WI38 (cell line): Measurements from ENCODE around the gene RALGPS2.

ENCODE experiments used
- H3K4me3 ChIP-seq: 2 replicates; pipeline ENCODE4 v1.5.1; 2011; ENCODE audit warnings: low read depth, mild to moderate bottlenecking, control low read depth, low read length
- TF ChIP-seq, protein P1 (sequence below): IDR thresholded peaks from 2 replicates; pipeline ENCODE4 v1.5.1; 2012; ENCODE audit warnings: low read depth, mild to moderate bottlenecking, control low read depth, low read length

Gene RALGPS2

DNA sequence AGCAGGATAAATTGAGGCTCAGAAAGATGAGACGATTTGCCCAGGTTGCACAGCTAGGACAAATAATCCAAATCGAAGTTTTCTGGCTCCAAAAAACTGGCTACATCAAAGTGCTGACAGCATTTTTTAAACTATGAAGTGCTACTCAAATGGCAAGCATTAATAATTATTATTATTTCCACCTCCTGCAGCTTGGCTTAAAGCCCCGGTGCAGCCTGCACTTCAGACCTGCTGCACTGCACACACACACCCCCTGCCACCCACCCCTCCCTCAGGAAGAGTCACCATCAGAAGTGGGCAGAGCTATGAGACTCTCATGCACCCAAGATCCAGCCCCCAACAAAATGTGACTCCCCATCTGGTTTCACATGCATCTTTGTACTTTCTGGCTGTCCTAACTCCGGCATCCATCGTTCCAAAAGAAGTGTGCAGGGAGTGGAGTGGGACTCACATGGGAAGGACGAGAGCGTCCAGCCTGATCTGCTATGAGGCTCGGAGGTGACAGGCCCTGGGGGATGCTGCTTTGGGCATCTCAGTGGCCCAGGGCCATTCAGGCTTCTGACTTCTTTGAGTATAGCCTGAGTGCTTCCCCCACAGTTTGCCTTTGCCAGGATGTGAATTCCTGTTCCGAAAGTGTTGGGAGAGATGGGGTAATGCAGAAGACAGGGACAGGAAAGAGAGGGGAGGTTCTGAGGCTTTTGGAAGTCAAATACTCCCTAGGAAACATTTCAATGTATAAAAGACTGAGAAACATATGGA lies 235.6 kb downstream of the RALGPS2 start:
- TF ChIP-seq, protein P1, sequence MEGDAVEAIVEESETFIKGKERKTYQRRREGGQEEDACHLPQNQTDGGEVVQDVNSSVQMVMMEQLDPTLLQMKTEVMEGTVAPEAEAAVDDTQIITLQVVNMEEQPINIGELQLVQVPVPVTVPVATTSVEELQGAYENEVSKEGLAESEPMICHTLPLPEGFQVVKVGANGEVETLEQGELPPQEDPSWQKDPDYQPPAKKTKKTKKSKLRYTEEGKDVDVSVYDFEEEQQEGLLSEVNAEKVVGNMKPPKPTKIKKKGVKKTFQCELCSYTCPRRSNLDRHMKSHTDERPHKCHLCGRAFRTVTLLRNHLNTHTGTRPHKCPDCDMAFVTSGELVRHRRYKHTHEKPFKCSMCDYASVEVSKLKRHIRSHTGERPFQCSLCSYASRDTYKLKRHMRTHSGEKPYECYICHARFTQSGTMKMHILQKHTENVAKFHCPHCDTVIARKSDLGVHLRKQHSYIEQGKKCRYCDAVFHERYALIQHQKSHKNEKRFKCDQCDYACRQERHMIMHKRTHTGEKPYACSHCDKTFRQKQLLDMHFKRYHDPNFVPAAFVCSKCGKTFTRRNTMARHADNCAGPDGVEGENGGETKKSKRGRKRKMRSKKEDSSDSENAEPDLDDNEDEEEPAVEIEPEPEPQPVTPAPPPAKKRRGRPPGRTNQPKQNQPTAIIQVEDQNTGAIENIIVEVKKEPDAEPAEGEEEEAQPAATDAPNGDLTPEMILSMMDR = no peak
- no peak overlapping the region for H3K4me3 ChIP-seq

DNA sequence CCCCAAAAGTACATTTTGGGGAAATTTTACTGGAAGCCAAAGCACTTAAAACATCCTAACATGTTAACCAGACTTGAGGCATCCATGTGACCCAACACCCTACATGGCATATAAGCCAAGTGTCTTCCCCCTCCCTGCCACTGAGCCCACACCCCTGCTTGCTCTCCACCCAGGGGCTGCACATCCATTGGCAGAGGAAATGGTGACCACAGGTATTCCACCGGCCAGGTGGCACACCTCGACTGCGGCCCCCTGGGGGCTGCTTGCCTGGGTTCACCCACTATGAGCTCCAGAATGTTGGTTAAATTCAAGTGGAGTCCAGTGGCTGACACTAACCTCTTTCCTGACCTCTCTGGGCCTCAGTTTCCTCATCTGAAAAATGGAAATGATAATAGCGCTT lies 236.3 kb downstream of the RALGPS2 start:
- H3K4me3 ChIP-seq = no peak overlapping the region
- TF ChIP-seq, protein P1 = no peak

DNA sequence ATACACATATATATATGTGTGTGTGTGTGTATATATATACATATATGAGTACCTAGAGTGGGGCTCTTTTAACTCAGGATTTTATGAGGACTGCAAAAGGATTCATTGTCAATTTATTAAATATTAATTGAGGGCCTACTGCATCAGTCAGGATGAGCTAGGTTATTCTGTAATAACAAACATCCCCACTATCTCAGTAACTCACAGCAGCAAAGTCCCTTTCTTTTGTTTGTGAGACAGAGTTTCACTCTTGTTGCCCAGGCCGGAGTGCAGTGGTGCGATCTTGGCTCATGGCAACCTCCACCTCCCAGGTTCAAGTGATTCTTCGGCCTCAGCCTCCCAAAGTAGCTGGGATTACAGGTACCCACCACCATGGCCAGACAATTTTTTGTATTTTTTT lies 236.8 kb downstream of the RALGPS2 start:
- TF ChIP-seq, protein P1 = no peak
- no peak overlapping the region for H3K4me3 ChIP-seq

DNA sequence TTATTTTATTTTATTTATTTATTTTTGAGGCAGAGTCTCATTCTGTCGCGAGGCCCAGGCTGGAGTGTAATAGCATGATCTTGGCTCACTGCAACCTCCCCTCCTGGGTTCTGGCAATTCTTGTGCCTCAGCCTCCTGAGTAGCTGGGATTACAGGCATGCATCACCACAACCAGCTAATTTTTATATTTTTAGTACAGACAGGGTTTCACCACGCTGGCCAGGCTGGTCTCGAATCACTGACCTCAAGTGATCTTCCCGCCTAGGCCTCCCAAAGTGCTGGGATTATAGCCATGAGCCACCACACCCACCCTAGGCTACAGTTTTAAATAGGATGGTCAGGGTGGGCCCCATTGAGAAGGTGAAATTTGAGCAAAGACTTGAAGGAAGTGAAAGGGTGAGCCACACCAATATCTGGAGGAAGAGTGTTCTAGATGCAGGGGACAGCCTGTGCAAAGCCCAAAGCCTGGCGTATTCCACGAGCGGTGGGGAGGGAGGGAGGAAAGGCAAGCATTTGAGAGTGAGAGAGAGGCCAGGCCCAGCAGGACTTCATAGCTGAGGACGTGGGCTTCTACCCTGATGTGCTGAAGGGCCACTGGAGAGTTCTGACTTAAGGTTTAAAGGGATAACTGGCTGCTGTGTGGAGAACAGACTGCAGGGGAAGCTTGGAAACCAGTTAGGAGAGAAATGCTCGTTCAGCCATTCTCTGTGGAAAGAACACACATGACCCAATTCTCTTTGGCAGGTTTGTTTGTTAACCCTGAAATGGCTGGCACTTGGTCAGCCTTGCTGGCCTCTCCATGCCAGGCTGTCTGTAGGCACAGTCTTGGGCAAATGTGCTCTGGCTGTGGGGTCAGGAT lies 238.0 kb downstream of the RALGPS2 start:
- TF ChIP-seq, protein P1 = no peak
- H3K4me3 ChIP-seq = no peak overlapping the region

DNA sequence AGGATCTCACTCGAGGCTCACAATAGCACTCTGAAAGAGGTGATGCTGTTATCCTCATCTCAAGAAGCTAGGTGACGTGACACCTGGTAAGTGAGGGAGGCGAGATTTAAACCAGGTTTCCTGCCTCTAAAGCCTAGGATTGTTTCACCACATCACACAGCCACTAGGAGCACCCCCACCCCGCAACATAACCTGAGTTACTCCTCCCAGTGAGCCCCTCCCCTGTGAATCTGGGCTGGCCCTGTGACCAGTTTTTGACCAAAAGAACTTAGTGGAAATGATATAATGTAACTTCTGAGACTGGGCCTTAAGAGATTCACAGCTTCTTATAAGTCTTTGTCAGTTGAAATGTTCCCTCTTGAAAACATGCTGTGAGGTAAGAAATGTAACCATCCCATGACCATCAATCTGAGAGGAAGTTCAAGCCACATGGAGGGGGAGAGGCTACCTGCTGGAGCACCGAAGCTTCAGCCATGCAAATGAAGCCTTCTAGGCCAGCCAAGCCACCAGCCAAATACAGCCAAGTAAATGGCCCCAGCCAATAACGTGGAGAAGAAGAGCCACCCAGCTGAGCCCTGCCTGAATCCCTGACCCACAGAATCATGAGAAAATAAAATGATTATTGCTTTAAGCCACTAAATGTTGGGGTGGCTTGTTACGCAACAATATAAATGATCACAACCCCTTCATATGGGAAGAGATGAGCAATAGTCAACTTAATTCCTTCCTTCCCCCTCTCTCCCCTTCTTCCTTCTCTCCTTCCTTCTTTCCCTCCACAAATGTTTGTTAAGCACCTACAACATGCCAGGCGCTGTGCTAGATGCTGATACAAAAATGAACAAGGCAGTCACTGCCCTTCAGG lies 239.7 kb downstream of the RALGPS2 start:
- H3K4me3 ChIP-seq = no peak overlapping the region
- TF ChIP-seq, protein P1 = no peak

DNA sequence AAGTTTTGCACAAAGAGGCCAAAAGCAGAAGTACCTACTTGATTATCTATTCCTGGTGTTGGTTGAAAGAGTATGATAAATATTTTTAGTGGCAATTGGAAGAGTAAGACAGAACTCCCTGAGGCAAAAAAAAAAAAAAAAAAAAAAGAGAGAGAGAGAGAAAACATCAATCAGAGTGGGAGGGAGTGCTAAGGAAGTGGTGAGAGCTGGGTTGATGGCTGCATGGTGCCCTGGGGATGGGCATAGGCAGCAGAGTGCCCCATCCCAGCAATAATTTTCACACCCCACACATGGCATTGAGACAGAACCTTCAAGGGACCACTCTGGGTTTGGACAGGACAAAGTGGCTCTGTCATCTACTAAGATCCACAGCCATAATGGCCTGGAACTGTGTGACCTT lies 241.3 kb downstream of the RALGPS2 start:
- TF ChIP-seq, protein P1 = no peak
- no peak overlapping the region for H3K4me3 ChIP-seq
